PC-3 (cell line): ENCODE data around the gene SIL1. TPM values are rescaled to one million over a fixed set of nuclear protein-coding genes. Genes with fewer than 3 reads are reported as not detected.
"Not testable (repeated sequence)": the region's sequence is repeated elsewhere in the genome, so short reads cannot be mapped to it uniquely, and the experiment has no call there.

Experiments used
- ATAC-seq: fragments of 200-7000 bp; cut with Tn5 transposase; 2 replicates; pipeline ENCODE4 v1.9.1; 2020; ENCODE audit warnings: mild to moderate bottlenecking, moderate library complexity
- BruUV-seq: library from RNA; stranded (reverse); fragments of 400-500 nt; replicated peaks from 2 replicates; lab custom pipeline; 2021; lab: Mats Ljungman, UMichigan
- CTCF ChIA-PET: fragments of 300-600 bp; sonication (Branson Sonifier 250); formaldehyde crosslinking; loops from one replicate; lab custom pipeline; 2022; ENCODE audit warnings: antibody characterized with exemption; lab: Charles Lee
- POLR2A ChIA-PET: fragments of 300-600 bp; sonication (Branson Sonifier 250); formaldehyde crosslinking; loops from one replicate; lab custom pipeline; 2022; ENCODE audit warnings: antibody characterized with exemption; ENCODE audit not compliant: unreplicated experiment; lab: Charles Lee
- DNase-seq: peaks from one replicate; pipeline ENCODE4 v3.0.0-alpha.2; 2015
- H2AFZ ChIP-seq: fragments of 300-600 bp; sonication (generic); 2 replicates; pipeline ENCODE4 v1.6.0; 2016; ENCODE audit warnings: antibody characterized with exemption, low read length
- H3F3A ChIP-seq: fragments of 300-600 bp; sonication (generic); one replicate; pipeline ENCODE4 v1.6.0; 2017; ENCODE audit warnings: antibody characterized with exemption, low read length, control low read depth, mild to moderate bottlenecking; ENCODE audit not compliant: unreplicated experiment
- H3K27ac ChIP-seq: fragments of 300-600 bp; sonication (generic); 2 replicates; pipeline ENCODE4 v1.5.1; 2016; ENCODE audit warnings: mild to moderate bottlenecking, low read length
- H3K27me3 ChIP-seq: fragments of 300-600 bp; sonication (generic); 2 replicates; pipeline ENCODE4 v1.6.1; 2016; ENCODE audit warnings: low read length, mixed read lengths
- H3K36me3 ChIP-seq: fragments of 300-600 bp; sonication (generic); 2 replicates; pipeline ENCODE4 v1.6.1; 2016; ENCODE audit warnings: low read depth, mixed run types, low read length, mixed read lengths
- H3K4me1 ChIP-seq: fragments of 300-600 bp; sonication (generic); 2 replicates; pipeline ENCODE4 v1.5.1; 2016; ENCODE audit warnings: low read length; ENCODE audit not compliant: insufficient read depth
- H3K4me2 ChIP-seq: fragments of 300-600 bp; sonication (generic); 2 replicates; pipeline ENCODE4 v1.6.0; 2016; ENCODE audit warnings: low read length
- H3K4me3 ChIP-seq: fragments of 300-600 bp; sonication (generic); 2 replicates; pipeline ENCODE4 v1.5.1; 2016; ENCODE audit warnings: mild to moderate bottlenecking, low read length, mixed read lengths
- H3K79me2 ChIP-seq: fragments of 300-600 bp; sonication (generic); 2 replicates; pipeline ENCODE4 v1.6.1; 2017; ENCODE audit warnings: low read length, mixed read lengths
- H3K9ac ChIP-seq: fragments of 300-600 bp; sonication (generic); 2 replicates; pipeline ENCODE4 v1.6.0; 2016; ENCODE audit warnings: mild to moderate bottlenecking, low read length
- H3K9me2 ChIP-seq: fragments of 300-600 bp; sonication (generic); replicated peaks from 2 replicates; pipeline ENCODE4 v1.6.1; 2016; ENCODE audit warnings: mixed run types, low read length, mixed read lengths
- H3K9me3 ChIP-seq: fragments of 300-600 bp; sonication (generic); 2 replicates; pipeline ENCODE4 v1.6.1; 2016; ENCODE audit warnings: low read length, mixed read lengths
- H4K20me1 ChIP-seq: fragments of 300-600 bp; sonication (generic); 2 replicates; pipeline ENCODE4 v1.6.1; 2016; ENCODE audit warnings: low read length, mixed read lengths
- CTCF ChIP-seq: fragments of 300-600 bp; sonication (generic); conservative IDR thresholded peaks from 2 replicates; pipeline ENCODE4 v1.5.1; 2017; ENCODE audit warnings: antibody characterized with exemption, low read depth, mild to moderate bottlenecking, low read length
- EZH2 ChIP-seq: fragments of 300-600 bp; sonication (generic); IDR thresholded peaks from one replicate; pipeline ENCODE4 v1.6.1; 2017; ENCODE audit warnings: antibody characterized with exemption, mild to moderate bottlenecking, low read length; ENCODE audit not compliant: unreplicated experiment
- EZH2phosphoT487 ChIP-seq: fragments of 300-600 bp; sonication (generic); IDR thresholded peaks from 2 replicates; pipeline ENCODE4 v1.6.1; 2018; ENCODE audit warnings: mild to moderate bottlenecking, antibody characterized with exemption, low read length, borderline replicate concordance
- intact Hi-C: fragments of 100-400 bp; cut with micrococcal nuclease; formaldehyde crosslinking; loops from 2 replicates; pipeline ENCODE4 v1.9.0; 2023
- total RNA-seq: library from RNA; depleted of rRNA; stranded (reverse); fragments of >200 nt; gene quantifications from 2 replicates; pipeline ENCODE4 v1.2.3, GENCODE V29; 2014

The SIL1 gene
- total RNA-seq, 1 experiment from 2014 or later = 7.9 TPM

- H3K4me3 ChIP-seq = no peak overlapping the region
- H3F3A ChIP-seq = no peaks in the 10 kb centered on the region
- H3K36me3 ChIP-seq = no peaks in the 10 kb centered on the region
- no peak overlapping the region for H3K9ac ChIP-seq
- H3K27ac ChIP-seq = no peak overlapping the region
- ChIA-PET CTCF (no interaction called here), POLR2A (no interaction called here)
- no peak overlapping the region for H3K4me2 ChIP-seq
- ATAC-seq (no peak), DNase-seq (no peak)
- no peaks in the 10 kb centered on the region for H3K9me2 ChIP-seq
- no peak overlapping the region for H2AFZ ChIP-seq
- H4K20me1 ChIP-seq = no peaks in the 10 kb centered on the region
- H3K4me1 ChIP-seq = no peaks in the 10 kb centered on the region
- H3K79me2 ChIP-seq = no peaks in the 10 kb centered on the region
- H3K27me3 ChIP-seq = no peaks in the 10 kb centered on the region
- intact Hi-C loops = no loop called here
- no TSS peak for BruUV-seq
- H3K9me3 ChIP-seq = peaks cover 5% of the 10 kb centered on the region; the same call in 1 of the 2 replicates
- no peak for TF ChIP-seq EZH2phosphoT487
- TF ChIP-seq CTCF = no peak
- TF ChIP-seq EZH2 = no peak
These were observed 30.6 kb downstream of the SIL1 start for GRCh38 chr5:139167533-139167932.

- ATAC-seq = no peak
- Histone ChIP-seq H3K4me2 (no peak overlapping the region), H3K4me1 (no peaks in the 10 kb centered on the region), H2AFZ (no peak overlapping the region), H3K9me3 (peaks cover 4% of the 10 kb centered on the region; the same call in 1 of the 2 replicates), H3K9me2 (no peaks in the 10 kb centered on the region), H3K79me2 (no peaks in the 10 kb centered on the region), H3F3A (no peaks in the 10 kb centered on the region), H3K36me3 (no peaks in the 10 kb centered on the region), H3K27ac (no peak overlapping the region), H4K20me1 (no peaks in the 10 kb centered on the region), H3K27me3 (no peaks in the 10 kb centered on the region), H3K9ac (no peak overlapping the region), H3K4me3 (no peak overlapping the region)
- no peak for TF ChIP-seq CTCF
- no peak for TF ChIP-seq EZH2
- TF ChIP-seq EZH2phosphoT487 = no peak
- intact Hi-C loops = no loop called here
- POLR2A ChIA-PET = no interaction called here
- BruUV-seq = no TSS peak
- no peak for DNase-seq
- CTCF ChIA-PET = no interaction called here
These were observed 31.1 kb downstream of the SIL1 start for GRCh38 chr5:139167063-139167462.

- H3K27me3 ChIP-seq, ATAC-seq, POLR2A ChIA-PET, H3K36me3 ChIP-seq, DNase-seq, H3K79me2 ChIP-seq, H2AFZ ChIP-seq, H3K9me3 ChIP-seq, H3K4me3 ChIP-seq, CTCF ChIA-PET, H3F3A ChIP-seq, H3K27ac ChIP-seq, BruUV-seq, H3K9me2 ChIP-seq, H3K4me1 ChIP-seq, intact Hi-C loops, H4K20me1 ChIP-seq, H3K4me2 ChIP-seq, H3K9ac ChIP-seq: not testable (repeated sequence)
These were observed 33.3 kb downstream of the SIL1 start for GRCh38 chr5:139164897-139165296.
